IPS DF 19.7 (cell line): ENCODE measurements around the gene FOXL2NB.

Experiments used
- DNase-seq: peaks from one replicate; pipeline ENCODE4 v3.0.0-alpha.2; 2013; ENCODE audit warnings: low read depth, low spot score

The FOXL2NB gene

GRCh38 chr3:138933068-138933668 is 13.8 kb upstream of the FOXL2NB start:
- DNase-seq: no peak

- no peak for DNase-seq
Observed at GRCh38 chr3:138933981-138934691, 12.9 kb upstream of the FOXL2NB start.

- no peak for DNase-seq
Observed at GRCh38 chr3:138935505-138935862, 11.5 kb upstream of the FOXL2NB start.

- no peak for DNase-seq
Observed at GRCh38 chr3:138935863-138936740, 10.9 kb upstream of the FOXL2NB start.

GRCh38 chr3:138936741-138937689 is 10.0 kb upstream of the FOXL2NB start:
- no peak for DNase-seq

DNA sequence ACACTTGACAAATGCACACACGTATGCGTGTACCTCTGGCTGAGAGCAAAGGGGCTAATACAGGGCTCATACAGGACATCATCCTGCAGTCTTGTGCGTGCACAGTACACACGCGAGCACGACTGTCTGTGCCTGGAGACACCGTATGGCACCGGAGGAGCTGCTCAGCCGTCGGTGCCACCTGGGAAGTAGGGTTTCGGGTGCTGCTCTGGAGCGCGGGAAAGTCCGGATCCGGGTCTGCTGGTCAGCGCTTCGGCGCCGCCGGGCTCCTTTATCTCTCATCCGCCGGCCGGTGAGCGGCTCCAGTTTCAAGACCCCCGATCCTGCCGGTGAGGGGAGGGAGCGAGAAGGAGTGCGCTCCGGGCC is 9.3 kb upstream of the FOXL2NB start:
- no peak for DNase-seq

- DNase-seq: no peak
Observed at GRCh38 chr3:138938056-138938876, 8.8 kb upstream of the FOXL2NB start.

- no peak for DNase-seq
Observed at GRCh38 chr3:138938877-138939560, 8.0 kb upstream of the FOXL2NB start.

GRCh38 chr3:138939561-138940241 is 7.3 kb upstream of the FOXL2NB start:
- no peak for DNase-seq

GRCh38 chr3:138940446-138940845 is 6.6 kb upstream of the FOXL2NB start:
- DNase-seq: no peak

DNA sequence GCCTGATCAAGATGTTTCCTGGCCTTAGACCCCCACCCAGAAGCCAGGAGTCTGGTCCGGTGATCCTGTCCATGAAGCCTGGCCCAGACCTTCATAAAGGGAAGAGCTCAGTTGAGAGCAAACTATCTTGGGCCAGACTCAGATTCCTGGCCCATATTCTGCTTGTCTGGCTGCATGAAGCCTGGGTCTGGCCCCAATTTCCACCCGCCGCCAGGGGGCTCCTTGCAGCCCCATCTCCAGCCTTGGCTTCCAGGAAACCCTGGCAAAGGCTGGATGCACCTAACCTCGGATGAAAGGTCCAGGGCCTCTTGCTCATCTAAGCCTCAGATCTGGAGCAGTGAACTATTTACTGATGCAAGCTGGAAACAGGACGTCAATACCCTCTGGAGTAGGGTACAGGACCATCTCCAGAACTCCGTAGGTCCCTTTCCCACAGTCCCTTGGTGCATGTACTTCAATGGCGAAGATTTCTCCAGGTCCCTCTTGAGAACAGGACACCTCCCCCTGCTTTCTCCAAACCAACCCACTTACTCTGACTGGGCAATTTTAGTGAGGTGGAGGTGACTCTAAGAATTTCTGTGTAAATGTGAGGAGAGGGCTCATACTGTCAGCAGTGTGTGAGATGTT is 5.6 kb upstream of the FOXL2NB start:
- DNase-seq: no peak

- no peak for DNase-seq
Observed at GRCh38 chr3:138942271-138942670, 4.7 kb upstream of the FOXL2NB start.

DNA sequence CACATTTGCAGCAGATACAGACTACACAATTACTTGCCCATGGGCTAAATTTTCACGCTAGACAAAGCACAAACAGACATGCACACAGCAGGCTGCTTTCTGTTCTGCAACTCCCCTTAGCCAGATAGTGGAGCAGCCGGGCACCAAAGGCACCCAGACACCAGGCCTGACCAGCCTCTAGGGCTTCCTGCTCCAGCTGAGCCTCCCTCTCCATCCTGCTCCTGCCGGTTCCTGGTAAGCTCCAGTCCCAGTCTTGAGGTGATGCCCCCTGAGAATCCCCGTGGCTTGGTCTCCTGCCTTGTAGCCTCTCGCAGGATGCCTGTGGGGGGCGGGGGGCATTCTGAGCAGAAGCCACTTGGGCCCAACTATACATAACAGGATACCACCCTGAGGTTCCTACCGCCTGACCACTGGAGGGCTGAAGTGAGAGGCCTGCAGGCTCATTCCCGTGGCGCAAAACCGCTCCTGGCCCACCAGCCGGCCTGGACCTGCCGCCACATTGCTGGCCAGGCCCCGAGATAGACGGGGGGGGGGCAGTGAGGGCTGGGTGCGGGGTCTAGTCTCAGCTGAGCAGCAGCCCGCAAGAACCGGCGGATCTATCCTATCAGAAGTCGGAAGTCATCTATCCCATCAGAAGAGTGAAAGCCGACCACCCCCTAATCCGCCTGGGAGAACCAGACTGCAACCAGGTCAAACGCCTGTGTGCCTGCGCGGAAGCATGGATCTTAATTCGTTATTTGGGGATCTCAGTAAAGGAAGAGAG is 4.0 kb upstream of the FOXL2NB start:
- DNase-seq: no peak

- DNase-seq: no peak
Observed at GRCh38 chr3:138943724-138944653, 3.0 kb upstream of the FOXL2NB start.

GRCh38 chr3:138944654-138944928 is 2.4 kb upstream of the FOXL2NB start:
- no peak for DNase-seq

DNA sequence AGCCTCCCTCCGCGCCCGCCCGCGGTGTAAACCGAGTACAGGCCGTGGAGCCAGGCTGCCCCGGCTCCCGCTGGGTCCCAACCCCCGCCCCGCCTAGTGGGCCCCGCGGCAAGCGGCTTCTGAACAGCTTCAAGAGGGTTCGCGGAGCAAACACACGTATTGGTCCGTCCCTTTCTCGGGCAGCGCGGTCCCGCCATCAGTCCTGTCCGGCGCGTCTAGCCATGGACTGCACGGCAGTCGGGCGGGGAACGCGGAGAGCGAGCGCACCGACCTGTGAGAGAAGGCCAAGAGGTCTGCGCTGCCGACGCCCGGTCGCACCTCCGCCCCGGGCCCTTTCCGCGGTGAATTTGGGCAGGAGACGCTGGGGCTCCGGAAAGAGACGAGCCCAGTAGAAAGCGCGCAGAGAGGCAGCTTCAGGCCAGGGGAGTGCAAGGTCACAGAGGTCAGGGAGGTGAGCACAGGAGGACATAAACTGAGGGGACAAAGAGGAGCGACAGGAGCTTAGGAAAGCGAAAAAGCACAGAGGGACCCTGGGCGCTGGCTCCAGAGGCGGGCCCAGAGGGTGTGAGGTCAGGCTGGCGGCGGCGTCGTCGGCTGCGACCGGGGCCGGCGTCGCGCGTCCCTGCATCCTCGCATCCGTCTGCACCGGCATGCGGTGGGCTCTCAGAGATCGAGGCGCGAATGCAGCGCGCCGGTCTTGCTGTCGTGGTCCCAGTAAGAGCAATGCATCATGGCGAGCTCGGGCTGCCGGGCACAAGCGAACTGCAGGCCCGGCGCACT is 1.9 kb upstream of the FOXL2NB start:
- DNase-seq: no peak
